Smooth muscle cell (in vitro differentiated cells): Measurements from ENCODE around the gene LDLRAD3. TPM values are rescaled to one million over a fixed set of nuclear protein-coding genes. Genes with fewer than 3 reads are reported as not detected.

ENCODE experiments used
- DNase-seq: peaks from one replicate; lab custom pipeline; 2025; ENCODE audit not compliant: unreplicated experiment; lab: John Stamatoyannopoulos, UW
- H2AFZ ChIP-seq: fragments of 200-600 bp; sonication (generic); 2 replicates; pipeline ENCODE4 v1.6.0; 2016; ENCODE audit warnings: antibody characterized with exemption, low read depth, mild to moderate bottlenecking
- H3F3A ChIP-seq: fragments of 200-600 bp; sonication (generic); 2 replicates; pipeline ENCODE4 v1.6.0; 2017; ENCODE audit warnings: antibody characterized with exemption, low read depth
- H3K27ac ChIP-seq: fragments of 200-600 bp; sonication (generic); 2 replicates; pipeline ENCODE4 v1.5.1; 2016; ENCODE audit warnings: low read depth, mild to moderate bottlenecking
- H3K27me3 ChIP-seq: fragments of 200-600 bp; sonication (generic); 2 replicates; pipeline ENCODE4 v1.6.1; 2016; ENCODE audit warnings: low read depth, mild to moderate bottlenecking
- H3K36me3 ChIP-seq: fragments of 200-600 bp; sonication (generic); 2 replicates; pipeline ENCODE4 v1.5.1; 2016; ENCODE audit warnings: low read depth
- H3K4me1 ChIP-seq: fragments of 200-600 bp; sonication (generic); 2 replicates; pipeline ENCODE4 v1.5.1; 2016; ENCODE audit warnings: low read depth
- H3K4me2 ChIP-seq: fragments of 200-600 bp; sonication (generic); 2 replicates; pipeline ENCODE4 v1.6.0; 2016; ENCODE audit warnings: mild to moderate bottlenecking
- H3K4me3 ChIP-seq: fragments of 200-600 bp; sonication (generic); 2 replicates; pipeline ENCODE4 v1.5.1; 2016; ENCODE audit warnings: mild to moderate bottlenecking
- H3K79me2 ChIP-seq: fragments of 200-600 bp; sonication (generic); 2 replicates; pipeline ENCODE4 v1.6.0; 2016; ENCODE audit warnings: low read depth, mild to moderate bottlenecking
- H3K9ac ChIP-seq: fragments of 200-600 bp; sonication (generic); 2 replicates; pipeline ENCODE4 v1.6.0; 2016; ENCODE audit warnings: low read depth
- H3K9me3 ChIP-seq: fragments of 200-600 bp; sonication (generic); replicated peaks from 2 replicates; pipeline ENCODE4 v1.5.1; 2016; ENCODE audit warnings: low read depth
- H4K20me1 ChIP-seq: fragments of 200-600 bp; sonication (generic); 2 replicates; pipeline ENCODE4 v1.6.0; 2016; ENCODE audit warnings: low read depth
- CTCF ChIP-seq: fragments of 200-600 bp; sonication (generic); IDR thresholded peaks from 2 replicates; pipeline ENCODE4 v1.5.1; 2017; ENCODE audit warnings: borderline replicate concordance, mild to moderate bottlenecking, antibody characterized with exemption; ENCODE audit not compliant: insufficient read depth, poor library complexity, severe bottlenecking
- WGBS: methylation state at CpG from one replicate; pipeline ENCODE4 v1.1.7; 2016; ENCODE audit warnings: low lambda C conversion rate; 5-methylcytosine and 5-hydroxymethylcytosine counted together
- polyA plus RNA-seq: library from polyadenylated mRNA; unstranded; fragments of >200 nt; fragmentation: Nextera tagmentation; extraction: Ambion mirVana; gene quantifications from 2 replicates; pipeline ENCODE4 v1.2.1, GENCODE V29; 2016
- total RNA-seq: library from RNA; depleted of rRNA; stranded (reverse); fragments of >200 nt; gene quantifications from 2 replicates; pipeline ENCODE4 v1.2.3, GENCODE V29; 2014

Gene LDLRAD3
- total and polyA plus RNA-seq, 2 experiments from 2014 or later, result 6.1 to 10.0 TPM

- Histone ChIP-seq H3K4me3 (no peak overlapping the region), H4K20me1 (no peaks in the 10 kb centered on the region), H3K27me3 (no peaks in the 10 kb centered on the region), H3K4me2 (no peak overlapping the region), H3K27ac (no peak overlapping the region), H3F3A (no peaks in the 10 kb centered on the region), H3K79me2 (no peaks in the 10 kb centered on the region), H2AFZ (no peak overlapping the region), H3K9ac (no peak overlapping the region), H3K36me3 (no peaks in the 10 kb centered on the region), H3K9me3 (no peaks in the 10 kb centered on the region), H3K4me1 (peaks cover 6% of the 10 kb centered on the region)
- TF ChIP-seq CTCF, result peak; percentile 35
- no peak for DNase-seq
- WGBS, result 89% methylated on average over 8 of the region's 8 CpGs
Measured at GRCh38 chr11:36056160-36056751, 112.4 kb downstream of the LDLRAD3 start.

- no peak for DNase-seq
- no peak for TF ChIP-seq CTCF
- Histone ChIP-seq H3K79me2 (no peaks in the 10 kb centered on the region), H3K9me3 (no peaks in the 10 kb centered on the region), H3K36me3 (no peaks in the 10 kb centered on the region), H3K4me3 (no peak overlapping the region), H4K20me1 (no peaks in the 10 kb centered on the region), H2AFZ (no peak overlapping the region), H3K4me1 (no peaks in the 10 kb centered on the region), H3K4me2 (no peak overlapping the region), H3K9ac (no peak overlapping the region), H3K27me3 (no peaks in the 10 kb centered on the region), H3K27ac (no peak overlapping the region), H3F3A (no peaks in the 10 kb centered on the region)
- WGBS, result 94% methylated on average over 9 of the region's 9 CpGs
Measured at GRCh38 chr11:36057379-36058042, 113.6 kb downstream of the LDLRAD3 start.

- no peak for TF ChIP-seq CTCF
- no peaks in the 10 kb centered on the region for H4K20me1 ChIP-seq
- 100% methylated on average over 4 of the region's 4 CpGs for WGBS
- no peak for DNase-seq
- peaks cover 6% of the 10 kb centered on the region for H3F3A ChIP-seq
- no peaks in the 10 kb centered on the region for H3K27me3 ChIP-seq
- H3K27ac ChIP-seq, result no peak overlapping the region
- no peak overlapping the region for H3K4me3 ChIP-seq
- no peaks in the 10 kb centered on the region for H3K36me3 ChIP-seq
- no peak overlapping the region for H2AFZ ChIP-seq
- H3K4me2 ChIP-seq, result no peak overlapping the region
- H3K9me3 ChIP-seq, result no peaks in the 10 kb centered on the region
- no peak overlapping the region for H3K9ac ChIP-seq
- no peaks in the 10 kb centered on the region for H3K79me2 ChIP-seq
- peaks cover 6% of the 10 kb centered on the region for H3K4me1 ChIP-seq
Measured at GRCh38 chr11:36059660-36060059, 115.8 kb downstream of the LDLRAD3 start.

GRCh38 chr11:36060926-36061325 lies 117.1 kb downstream of the LDLRAD3 start:
- Histone ChIP-seq H3K79me2 (no peaks in the 10 kb centered on the region), H3K27me3 (no peaks in the 10 kb centered on the region), H3K4me2 (no peak overlapping the region), H3K4me1 (peaks cover 6% of the 10 kb centered on the region), H2AFZ (no peak overlapping the region), H3K27ac (no peak overlapping the region), H3K9me3 (no peaks in the 10 kb centered on the region), H3F3A (peaks cover 6% of the 10 kb centered on the region), H4K20me1 (no peaks in the 10 kb centered on the region), H3K9ac (no peak overlapping the region), H3K36me3 (no peaks in the 10 kb centered on the region), H3K4me3 (no peak overlapping the region)
- no peak for TF ChIP-seq CTCF
- no peak for DNase-seq
- 92% methylated on average over 7 of the region's 7 CpGs for WGBS
